Measurements from ENCODE around the gene KRTAP4-11.
"Not testable (repeated sequence)": the region's sequence is repeated elsewhere in the genome, so short reads cannot be mapped to it uniquely, and the experiment has no call there.

The KRTAP4-11 gene

GRCh38 chr17:41117846-41118386, at the start of gene KRTAP4-11:
KRTAP4-11 (minus strand) TSS chr17:41118373; CDS start chr17:41118315, 58 bp downstream.
- H3K4me3 ChIP-seq (ENCODE audit: control insufficient read depth, low read depth, low read length); DNase-seq (ENCODE audit: low read depth): not testable (repeated sequence)

- no peak for TF ChIP-seq CTCF (IDR thresholded peaks at IDR 0.05; ENCODE audit: control insufficient read depth, insufficient read depth, low read depth, low read length, missing control alignments)
- DNase-seq (ENCODE audit: low read depth): no peak
Measured at GRCh38 chr17:41167561-41167960, 49.4 kb upstream of the KRTAP4-11 start.

GRCh38 chr17:41163828-41164227, 45.7 kb upstream of the KRTAP4-11 start:
- no peak for TF ChIP-seq CTCF (IDR thresholded peaks at IDR 0.05; ENCODE audit: control insufficient read depth, insufficient read depth, low read depth, low read length, missing control alignments)
- DNase-seq (ENCODE audit: low read depth): no peak
- no peak overlapping the region for H3K4me3 ChIP-seq (ENCODE audit: control insufficient read depth, low read depth, low read length)

More at GRCh38 chr17:41167561-41167960, 49.4 kb upstream of the KRTAP4-11 start:
- H3K4me3 ChIP-seq (ENCODE audit: control insufficient read depth, low read depth, low read length): no peak overlapping the region

- no peak for TF ChIP-seq CTCF (IDR thresholded peaks at IDR 0.05; ENCODE audit: control insufficient read depth, insufficient read depth, low read depth, low read length, missing control alignments)
- DNase-seq (ENCODE audit: low read depth): no peak
- no peak within 1 kb of the TSS for H3K4me3 ChIP-seq (ENCODE audit: control insufficient read depth, low read depth, low read length)
Measured at GRCh38 chr17:41160648-41161047, 42.5 kb upstream of the KRTAP4-11 start, which contains the start of gene KRTAP4-4. KRTAP4-4 (minus strand) TSS chr17:41160748; CDS start chr17:41160691, 57 bp downstream.

- not testable (repeated sequence) for DNase-seq (ENCODE audit: low read depth); H3K4me3 ChIP-seq (ENCODE audit: control insufficient read depth, low read depth, low read length)
Measured at GRCh38 chr17:41160190-41160589, 42.0 kb upstream of the KRTAP4-11 start.

GRCh38 chr17:41153856-41154255, 35.7 kb upstream of the KRTAP4-11 start:
- no peak overlapping the region for H3K4me3 ChIP-seq (ENCODE audit: control insufficient read depth, low read depth, low read length)
- DNase-seq (ENCODE audit: low read depth): no peak
- no peak for TF ChIP-seq CTCF (IDR thresholded peaks at IDR 0.05; ENCODE audit: control insufficient read depth, insufficient read depth, low read depth, low read length, missing control alignments)

- no peak overlapping the region for H3K4me3 ChIP-seq (ENCODE audit: control insufficient read depth, low read depth, low read length)
- TF ChIP-seq CTCF (IDR thresholded peaks at IDR 0.05; ENCODE audit: control insufficient read depth, insufficient read depth, low read depth, low read length, missing control alignments): no peak
- DNase-seq (ENCODE audit: low read depth): no peak
Measured at GRCh38 chr17:41151525-41151924, 33.4 kb upstream of the KRTAP4-11 start.

- no peak for TF ChIP-seq CTCF (IDR thresholded peaks at IDR 0.05; ENCODE audit: control insufficient read depth, insufficient read depth, low read depth, low read length, missing control alignments)
- DNase-seq (ENCODE audit: low read depth): no peak
- no peak overlapping the region for H3K4me3 ChIP-seq (ENCODE audit: control insufficient read depth, low read depth, low read length)
Measured at GRCh38 chr17:41150026-41150425, 31.9 kb upstream of the KRTAP4-11 start.

Measured in AG09309 (cell line).